ENCODE measurements around the gene CCNC. TPM values are rescaled to one million over a fixed set of nuclear protein-coding genes. Genes with fewer than 3 reads are reported as not detected.

Gene CCNC
- polyA plus RNA-seq, 1 donor from 2014 or later: 35.6 TPM

DNA sequence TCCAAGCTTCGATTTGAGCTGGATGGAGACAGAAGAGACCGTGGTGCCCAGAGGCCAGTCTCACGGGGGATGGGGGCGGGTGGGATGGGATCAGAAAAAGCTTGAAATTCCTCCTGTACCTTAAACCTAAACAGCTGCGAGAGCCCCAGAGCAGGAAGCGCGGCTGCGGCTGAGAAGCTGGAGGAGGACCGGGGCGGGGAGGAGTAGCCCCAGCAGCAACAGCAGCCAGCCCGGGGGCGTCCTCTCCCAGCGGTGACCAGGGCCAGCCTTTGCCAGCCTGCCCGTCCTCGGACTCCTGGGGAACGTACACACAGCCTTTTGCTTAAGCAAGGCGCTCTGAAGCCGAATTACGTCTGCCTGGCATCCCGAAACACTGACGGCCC, 20.8 kb upstream of the CCNC start:
- H3K27me3 Mint-ChIP-seq: peaks cover 51% of the 10 kb centered on the region
- H3K9me3 Mint-ChIP-seq: peaks cover 0 to 5% (median 0%) of the 10 kb centered on the region in 3 donors
- peaks cover 8 to 30% (median 21%) of the 10 kb centered on the region in 3 donors for H3K4me1 Mint-ChIP-seq
- H3K36me3 Mint-ChIP-seq: no peaks in the 10 kb centered on the region
- peak overlapping the region in 2 of 3 donors; percentile 0 to 6 for H3K27ac Mint-ChIP-seq
- peak overlapping the region; percentile 85 to 95 (median 92) for H3K4me3 Mint-ChIP-seq

DNA sequence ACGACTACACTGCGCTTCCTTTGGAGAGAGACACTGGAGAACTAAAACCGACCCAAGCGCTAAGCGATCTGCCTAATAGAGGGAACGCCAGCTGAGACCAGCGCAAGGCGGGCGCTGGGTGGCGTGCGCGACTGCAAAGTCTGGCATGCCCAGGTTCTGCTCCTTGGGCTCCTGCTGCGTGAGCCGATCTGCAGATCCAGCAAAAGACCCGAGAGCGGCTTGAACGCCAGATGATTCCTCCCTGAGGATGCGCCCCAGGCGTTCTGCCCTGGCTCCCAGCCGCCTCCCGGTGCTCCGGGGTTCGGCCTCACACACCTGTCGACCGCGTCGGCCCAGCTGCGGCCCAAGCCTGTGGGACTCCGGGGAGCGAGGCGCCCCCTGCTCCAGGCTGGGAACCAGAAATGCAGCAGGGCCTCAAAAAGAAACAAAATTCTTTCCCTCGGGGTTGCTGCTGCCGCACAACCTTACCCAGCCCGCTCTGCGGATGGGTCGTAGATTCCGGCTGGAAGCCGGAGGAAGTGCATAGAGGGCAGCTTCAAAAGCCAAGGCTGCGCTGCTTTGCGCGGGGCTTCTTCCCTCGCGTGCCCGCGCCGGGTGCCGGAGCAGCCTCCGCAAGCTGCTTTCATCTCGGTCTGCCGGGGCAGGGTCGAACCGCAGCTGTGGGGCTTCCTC, 20.3 kb upstream of the CCNC start:
- Mint-ChIP-seq H3K36me3 (no peaks in the 10 kb centered on the region), H3K27ac (peak overlapping the region in 2 of 3 donors; percentile 6 to 53), H3K9me3 (peaks cover 0 to 5% (median 0%) of the 10 kb centered on the region in 3 donors), H3K4me1 (peaks cover 8 to 30% (median 21%) of the 10 kb centered on the region in 3 donors), H3K27me3 (peaks cover 46% of the 10 kb centered on the region), H3K4me3 (peak overlapping the region; percentile 85 to 95 (median 92))

GRCh38 chr6:99587792-99588191, 19.3 kb upstream of the CCNC start:
- H3K9me3 Mint-ChIP-seq: peaks cover 0 to 5% (median 0%) of the 10 kb centered on the region in 3 donors
- H3K36me3 Mint-ChIP-seq: no peaks in the 10 kb centered on the region
- peak overlapping the region in 2 of 4 donors; percentile 89 to 95 for H3K4me3 Mint-ChIP-seq
- H3K27me3 Mint-ChIP-seq: peaks cover 42% of the 10 kb centered on the region
- peak overlapping the region in 1 of 3 donors; percentile 6 for H3K27ac Mint-ChIP-seq
- peaks cover 8 to 30% (median 21%) of the 10 kb centered on the region in 3 donors for H3K4me1 Mint-ChIP-seq

DNA sequence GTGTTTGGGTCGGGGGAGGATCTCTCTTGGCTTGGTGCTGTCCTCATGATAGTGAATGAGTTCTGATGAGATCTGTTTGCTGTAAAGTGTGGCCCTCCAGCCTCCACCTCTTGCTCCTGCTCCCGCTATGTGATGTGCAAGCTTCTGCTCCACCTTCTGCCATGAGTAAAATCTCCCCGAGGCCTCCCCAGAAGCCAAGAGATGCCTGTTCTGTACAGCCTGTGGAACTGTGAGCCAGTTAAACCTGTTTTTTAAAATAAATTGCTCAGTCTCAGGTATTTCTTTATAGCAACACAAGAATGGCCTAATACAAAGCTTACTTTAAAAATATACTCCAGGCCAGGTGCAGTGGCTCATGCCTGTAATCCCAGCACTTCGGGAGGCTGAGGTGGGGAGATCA, 11.3 kb upstream of the CCNC start:
- no peaks in the 10 kb centered on the region for H3K4me1 Mint-ChIP-seq
- no peak overlapping the region for H3K27ac Mint-ChIP-seq
- no peak overlapping the region for H3K4me3 Mint-ChIP-seq
- H3K27me3 Mint-ChIP-seq: peaks cover 9% of the 10 kb centered on the region
- peaks cover 2% of the 10 kb centered on the region for H3K36me3 Mint-ChIP-seq
- no peaks in the 10 kb centered on the region for H3K9me3 Mint-ChIP-seq

DNA sequence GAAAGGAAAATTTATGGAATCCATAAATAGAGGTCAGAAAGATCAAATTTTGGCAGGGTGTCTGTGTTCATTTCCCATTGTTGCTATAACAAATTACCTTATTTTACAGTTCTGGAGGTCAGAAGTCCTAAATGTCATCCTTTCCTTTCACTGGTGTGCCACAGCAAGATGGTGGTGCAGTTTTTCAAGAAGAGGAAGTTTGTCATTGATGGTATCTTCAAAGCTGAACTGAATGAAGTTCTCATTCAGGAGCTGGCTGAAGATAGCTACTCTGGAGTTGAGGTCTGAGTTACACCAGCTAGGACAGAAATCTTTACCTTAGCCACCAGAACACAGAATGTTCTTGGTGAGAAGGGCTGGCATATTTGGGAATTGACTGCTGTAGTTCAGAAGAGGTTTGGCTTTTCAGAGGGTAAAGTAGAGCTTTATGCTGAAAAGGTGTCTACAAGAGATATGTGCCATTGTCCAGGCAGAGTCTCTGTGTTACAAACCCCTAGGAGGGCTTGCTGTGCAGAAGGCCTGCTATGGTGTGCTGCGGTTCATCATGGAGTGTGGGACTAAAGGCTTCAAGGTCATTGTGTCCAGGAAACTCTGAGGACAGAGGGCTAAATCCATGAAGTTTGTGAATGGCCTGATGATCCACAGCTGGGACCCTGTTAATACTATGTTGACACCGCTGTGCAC, 7.2 kb upstream of the CCNC start:
- Mint-ChIP-seq H3K9me3 (no peaks in the 10 kb centered on the region), H3K27ac (no peak overlapping the region), H3K27me3 (peaks cover 7% of the 10 kb centered on the region), H3K4me1 (no peaks in the 10 kb centered on the region), H3K4me3 (no peak overlapping the region), H3K36me3 (peaks cover 5% of the 10 kb centered on the region)

DNA sequence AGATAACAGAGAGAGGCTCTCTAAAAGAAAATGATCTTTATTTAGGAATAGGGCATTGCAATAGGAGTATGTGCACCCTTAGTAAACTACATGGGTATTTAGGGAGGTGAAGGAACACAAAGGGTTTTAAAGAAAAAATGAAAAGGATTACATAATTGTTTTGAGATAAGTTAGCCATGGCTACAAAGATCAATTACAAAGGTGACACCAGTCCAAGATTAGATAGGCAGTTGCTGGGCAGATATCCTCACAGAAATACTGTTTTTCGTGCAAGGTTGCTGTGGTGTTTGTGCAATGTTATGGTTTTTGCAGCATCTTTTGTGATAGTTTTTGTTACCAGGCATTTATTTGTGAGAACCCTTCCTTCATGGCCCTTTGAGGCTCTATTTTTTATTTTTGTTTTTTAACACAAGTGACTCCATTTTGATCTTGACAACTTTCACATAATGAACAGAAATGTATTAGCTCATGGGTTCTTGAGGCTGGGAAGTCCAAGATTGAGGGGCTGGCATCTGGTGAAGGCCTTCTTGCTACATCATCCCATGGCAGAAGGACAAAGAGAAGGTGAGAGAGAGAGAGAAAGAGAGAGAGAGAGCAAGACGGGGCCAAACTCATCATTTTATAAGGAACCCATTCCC, 5.6 kb upstream of the CCNC start:
- H3K4me1 Mint-ChIP-seq: no peaks in the 10 kb centered on the region
- H3K4me3 Mint-ChIP-seq: no peak overlapping the region
- no peak overlapping the region for H3K27ac Mint-ChIP-seq
- H3K36me3 Mint-ChIP-seq: peaks cover 3% of the 10 kb centered on the region
- H3K9me3 Mint-ChIP-seq: no peaks in the 10 kb centered on the region
- peaks cover 7% of the 10 kb centered on the region for H3K27me3 Mint-ChIP-seq

- H3K36me3 Mint-ChIP-seq: peaks cover 3% of the 10 kb centered on the region
- H3K4me1 Mint-ChIP-seq: peaks cover 23 to 27% (median 25%) of the 10 kb centered on the region in 3 donors
- no peak overlapping the region for H3K4me3 Mint-ChIP-seq
- H3K27me3 Mint-ChIP-seq: no peaks in the 10 kb centered on the region
- no peak overlapping the region for H3K27ac Mint-ChIP-seq
- H3K9me3 Mint-ChIP-seq: no peaks in the 10 kb centered on the region
Observed at GRCh38 chr6:99563056-99563723, 5.3 kb downstream of the CCNC start.

DNA sequence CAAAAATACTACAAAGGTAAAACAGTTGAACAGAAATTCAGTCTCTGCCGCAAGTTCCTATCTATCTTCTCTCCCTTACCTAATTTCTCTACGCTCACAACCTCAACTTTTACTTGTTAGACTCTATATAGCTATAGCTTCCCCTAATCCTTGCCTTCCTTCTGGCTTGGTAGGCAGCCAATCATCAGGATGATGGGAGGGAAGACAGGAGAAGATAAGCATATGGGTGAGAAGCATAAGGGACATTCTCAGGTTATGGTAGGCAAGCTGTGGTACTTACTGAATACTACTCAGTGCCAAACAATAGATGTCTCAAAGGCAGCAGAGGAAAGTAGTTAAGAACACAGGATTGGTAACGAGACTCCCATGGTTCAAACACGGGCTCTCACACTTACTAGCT, 7.8 kb downstream of the CCNC start:
- peaks cover 7% of the 10 kb centered on the region for H3K36me3 Mint-ChIP-seq
- H3K9me3 Mint-ChIP-seq: no peaks in the 10 kb centered on the region
- H3K27me3 Mint-ChIP-seq: no peaks in the 10 kb centered on the region
- no peak overlapping the region for H3K27ac Mint-ChIP-seq
- H3K4me3 Mint-ChIP-seq: no peak overlapping the region
- H3K4me1 Mint-ChIP-seq: peaks cover 9 to 15% (median 12%) of the 10 kb centered on the region in 3 donors

DNA sequence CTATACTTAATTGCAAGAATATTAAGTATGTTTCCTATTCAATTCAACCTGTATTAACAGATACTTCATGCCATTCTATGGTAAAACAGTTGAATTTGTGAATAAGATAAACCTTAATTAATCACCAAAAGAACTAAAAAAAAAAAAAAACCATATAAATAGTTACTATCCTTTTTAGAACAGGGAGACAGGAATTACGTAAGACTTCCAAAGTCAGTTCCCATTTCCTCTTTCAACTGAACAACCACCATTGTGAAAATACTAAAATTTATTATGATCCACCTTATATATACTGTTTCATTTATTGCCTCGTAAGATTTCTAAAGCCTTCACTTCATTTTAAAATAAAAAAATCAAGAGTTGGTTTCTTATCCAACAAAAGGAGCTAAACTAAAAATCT, 9.4 kb downstream of the CCNC start:
- H3K27me3 Mint-ChIP-seq: no peaks in the 10 kb centered on the region
- H3K4me1 Mint-ChIP-seq: peaks cover 0 to 8% (median 3%) of the 10 kb centered on the region in 3 donors
- H3K4me3 Mint-ChIP-seq: no peak overlapping the region
- no peak overlapping the region for H3K27ac Mint-ChIP-seq
- H3K36me3 Mint-ChIP-seq: peaks cover 7% of the 10 kb centered on the region
- no peaks in the 10 kb centered on the region for H3K9me3 Mint-ChIP-seq

- Mint-ChIP-seq H3K4me3 (no peak overlapping the region), H3K9me3 (no peaks in the 10 kb centered on the region), H3K4me1 (peaks cover 0 to 7% (median 4%) of the 10 kb centered on the region in 3 donors), H3K27me3 (no peaks in the 10 kb centered on the region), H3K27ac (peak overlapping the region in 1 of 3 donors; percentile 5), H3K36me3 (peaks cover 4% of the 10 kb centered on the region)
Observed at GRCh38 chr6:99553888-99554287, 14.6 kb downstream of the CCNC start.

- Mint-ChIP-seq H3K27ac (no peak overlapping the region), H3K4me1 (peaks cover 0 to 7% (median 6%) of the 10 kb centered on the region in 3 donors), H3K4me3 (no peak overlapping the region), H3K36me3 (peaks cover 11% of the 10 kb centered on the region), H3K27me3 (no peaks in the 10 kb centered on the region), H3K9me3 (no peaks in the 10 kb centered on the region)
Observed at GRCh38 chr6:99550046-99550748, 18.3 kb downstream of the CCNC start.

DNA sequence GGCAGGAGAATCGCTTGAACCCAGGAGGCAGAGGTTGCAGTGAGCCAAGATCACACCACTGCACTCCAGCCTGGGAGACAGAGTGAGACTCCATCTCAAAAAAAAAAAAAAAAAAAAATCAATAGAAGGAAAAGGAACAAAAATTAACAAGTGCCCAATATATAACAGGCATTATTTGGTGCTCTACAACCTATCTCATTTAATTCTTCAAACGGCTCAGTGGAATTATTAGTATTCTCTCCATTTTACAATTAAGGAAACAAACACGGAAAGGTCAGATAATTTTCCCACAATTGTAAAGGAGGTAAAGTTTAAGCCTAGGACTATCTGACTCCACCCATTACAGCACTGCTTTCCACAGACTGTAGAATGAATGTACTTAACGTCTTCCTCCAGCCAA, 19.8 kb downstream of the CCNC start:
- H3K27me3 Mint-ChIP-seq: no peaks in the 10 kb centered on the region
- peaks cover 0 to 8% (median 7%) of the 10 kb centered on the region in 3 donors for H3K4me1 Mint-ChIP-seq
- H3K36me3 Mint-ChIP-seq: peaks cover 11% of the 10 kb centered on the region
- no peak overlapping the region for H3K4me3 Mint-ChIP-seq
- H3K9me3 Mint-ChIP-seq: no peaks in the 10 kb centered on the region
- H3K27ac Mint-ChIP-seq: no peak overlapping the region

- Mint-ChIP-seq H3K4me3 (no peak overlapping the region), H3K27ac (peak overlapping the region in 1 of 3 donors; percentile 30), H3K9me3 (no peaks in the 10 kb centered on the region), H3K27me3 (no peaks in the 10 kb centered on the region), H3K4me1 (peaks cover 0 to 8% (median 0%) of the 10 kb centered on the region in 3 donors), H3K36me3 (peaks cover 15% of the 10 kb centered on the region)
Observed at GRCh38 chr6:99547526-99547925, 20.9 kb downstream of the CCNC start.

- Mint-ChIP-seq H3K27me3 (no peaks in the 10 kb centered on the region), H3K36me3 (peaks cover 16% of the 10 kb centered on the region)
Observed at GRCh38 chr6:99545442-99545841, 23.0 kb downstream of the CCNC start.

More at GRCh38 chr6:99545442-99545841, 23.0 kb downstream of the CCNC start:
- H3K9me3 Mint-ChIP-seq: no peaks in the 10 kb centered on the region
- no peak overlapping the region for H3K4me3 Mint-ChIP-seq
- H3K4me1 Mint-ChIP-seq: peaks cover 0 to 6% (median 0%) of the 10 kb centered on the region in 3 donors
- H3K27ac Mint-ChIP-seq: no peak overlapping the region

Measured in IgD-negative memory B cell (primary cell).